GM23338 (cell line): ENCODE results near the gene CLUH. TPM values are rescaled to one million over a fixed set of nuclear protein-coding genes. Genes with fewer than 3 reads are reported as not detected.

Experiments used
- ATAC-seq: fragments of 200-7000 bp; cut with Tn5 transposase; 3 replicates; pipeline ENCODE4 v1.9.1; 2020
- DNase-seq: peaks from one replicate; pipeline ENCODE4 v3.0.0-alpha.2; 2015; ENCODE audit warnings: low spot score
- H2AFZ ChIP-seq: fragments of 200-600 bp; sonication (generic); 2 replicates; pipeline ENCODE4 v1.8.0; 2016; ENCODE audit warnings: antibody characterized with exemption, mild to moderate bottlenecking, moderate library complexity
- H3F3A ChIP-seq: fragments of 200-600 bp; sonication (generic); replicated peaks from 2 replicates; pipeline ENCODE4 v1.8.0; 2017; ENCODE audit warnings: antibody characterized with exemption, mixed run types, low read depth
- H3K27ac ChIP-seq: fragments of 200-600 bp; sonication (generic); 2 replicates; pipeline ENCODE4 v1.6.1; 2016; ENCODE audit warnings: low read depth
- H3K27me3 ChIP-seq: fragments of 200-600 bp; sonication (generic); 2 replicates; pipeline ENCODE4 v1.8.0; 2016; ENCODE audit warnings: mild to moderate bottlenecking, mixed run types, moderate library complexity; ENCODE audit not compliant: insufficient read depth
- H3K36me3 ChIP-seq: fragments of 200-600 bp; sonication (generic); 2 replicates; pipeline ENCODE4 v1.8.0; 2016; ENCODE audit warnings: mild to moderate bottlenecking; ENCODE audit not compliant: insufficient read depth
- H3K4me1 ChIP-seq: fragments of 200-600 bp; sonication (generic); 2 replicates; pipeline ENCODE4 v1.8.0; 2016; ENCODE audit warnings: mild to moderate bottlenecking, moderate library complexity; ENCODE audit not compliant: insufficient read depth
- H3K4me2 ChIP-seq: fragments of 200-600 bp; sonication (generic); 2 replicates; pipeline ENCODE4 v1.7.1; 2017; ENCODE audit warnings: mixed run types
- H3K4me3 ChIP-seq: fragments of 200-600 bp; sonication (generic); 2 replicates; pipeline ENCODE4 v1.6.1; 2016; ENCODE audit warnings: mixed run types
- H3K79me2 ChIP-seq: fragments of 200-600 bp; sonication (generic); replicated peaks from 2 replicates; pipeline ENCODE4 v1.8.0; 2017; ENCODE audit warnings: mild to moderate bottlenecking; ENCODE audit not compliant: insufficient read depth
- H3K9me2 ChIP-seq: fragments of 200-600 bp; sonication (generic); 2 replicates; pipeline ENCODE4 v1.8.0; 2017; ENCODE audit not compliant: insufficient read depth
- H4K20me1 ChIP-seq: fragments of 200-600 bp; sonication (generic); replicated peaks from 2 replicates; pipeline ENCODE4 v1.8.0; 2017; ENCODE audit warnings: mild to moderate bottlenecking; ENCODE audit not compliant: insufficient read depth
- H3K27ac Mint-ChIP-seq: 2 replicates; pipeline ENCODE4 v1.8.0; 2020; ENCODE audit warnings: inconsistent platforms, mild to moderate bottlenecking, moderate library complexity, mixed read lengths
- H3K27me3 Mint-ChIP-seq: 3 replicates; pipeline ENCODE4 v1.8.0; 2022; ENCODE audit warnings: low read depth, mild to moderate bottlenecking, moderate library complexity, mixed read lengths, inconsistent platforms; ENCODE audit not compliant: insufficient read depth, poor library complexity
- H3K36me3 Mint-ChIP-seq: 3 replicates; pipeline ENCODE4 v1.8.0; 2021; ENCODE audit warnings: low read depth, mild to moderate bottlenecking, inconsistent platforms, moderate library complexity, mixed read lengths
- H3K4me1 Mint-ChIP-seq: 3 replicates; pipeline ENCODE4 v1.8.0; 2020; ENCODE audit warnings: mild to moderate bottlenecking, inconsistent platforms, mixed read lengths
- H3K4me3 Mint-ChIP-seq: 3 replicates; pipeline ENCODE4 v1.8.0; 2021; ENCODE audit warnings: moderate library complexity, mild to moderate bottlenecking, inconsistent platforms, mixed read lengths
- H3K9me3 Mint-ChIP-seq: 3 replicates; pipeline ENCODE4 v1.8.0; 2020; ENCODE audit warnings: moderate library complexity, mild to moderate bottlenecking, inconsistent platforms, mixed read lengths
- CREB1 ChIP-seq: fragments of 250-450 bp; sonication (Bioruptor Pico); IDR thresholded peaks from 2 replicates; pipeline ENCODE4 v1.5.0; 2020; ENCODE audit warnings: low read depth, mild to moderate bottlenecking, moderate library complexity
- EZH2 ChIP-seq: fragments of 200-600 bp; sonication (generic); IDR thresholded peaks from one replicate; pipeline ENCODE4 v1.8.0; 2017; ENCODE audit warnings: antibody characterized with exemption, mild to moderate bottlenecking, low read depth; ENCODE audit not compliant: unreplicated experiment
- NANOG ChIP-seq: IDR thresholded peaks from 2 replicates; pipeline ENCODE4 v1.6.1; 2016; ENCODE audit warnings: antibody characterized with exemption, borderline replicate concordance
- POLR2AphosphoS5 ChIP-seq: IDR thresholded peaks from 2 replicates; pipeline ENCODE4 v1.6.1; 2016; ENCODE audit warnings: antibody characterized with exemption, low read depth
- REST ChIP-seq: IDR thresholded peaks from one replicate; pipeline ENCODE4 v1.6.1; 2018; ENCODE audit warnings: antibody characterized with exemption; ENCODE audit not compliant: unreplicated experiment
- polyA plus RNA-seq: library from polyadenylated mRNA; unstranded; fragments of >200 nt; fragmentation: Nextera tagmentation; extraction: Ambion mirVana; gene quantifications from 2 replicates; pipeline ENCODE4 v1.2.1, GENCODE V29; 2016
- total RNA-seq: library from RNA; depleted of rRNA; stranded (reverse); fragments of >200 nt; shearing (Covaris generic); gene quantifications from 2 replicates; pipeline ENCODE4 v1.2.3, GENCODE V29; 2014
- TF ChIP-seq, protein P1 (sequence below), 2 experiments: fragments of 200-600 bp in 1 of 2; sonication (generic) in 1 of 2; conservative IDR thresholded peaks; 2 replicates each; pipeline versions ENCODE4 v1.5.1 to v1.6.1; 2016 to 2017; ENCODE audit warnings: antibody characterized with exemption in 2 of 2, low read depth in 2 of 2, mild to moderate bottlenecking in 2 of 2, moderate library complexity in 1 of 2

CLUH gene
- total and polyA plus RNA-seq, 2 experiments from 2014 or later = 23.5 to 90.0 TPM

DNA sequence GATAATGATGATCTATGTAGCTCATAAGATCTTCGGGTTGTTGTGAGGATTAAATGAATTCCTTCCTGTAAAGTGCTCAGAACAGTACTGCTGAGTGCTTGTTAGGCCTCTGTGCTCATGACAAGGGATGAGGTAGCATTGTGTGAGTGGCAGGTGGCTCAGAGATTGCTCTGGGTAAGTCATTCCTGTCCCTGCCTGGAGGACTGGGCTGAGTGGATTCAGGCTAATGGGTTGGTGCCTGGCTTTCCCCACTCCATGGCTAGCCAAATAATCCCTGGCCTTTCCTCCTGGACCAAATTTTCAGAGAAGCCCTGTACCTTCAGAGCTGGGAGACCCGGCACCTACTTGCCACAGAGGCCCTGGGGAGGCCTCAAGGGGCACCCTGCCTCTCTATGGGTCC is 39.2 kb upstream of the CLUH start (continued):
- TF ChIP-seq, protein P1, sequence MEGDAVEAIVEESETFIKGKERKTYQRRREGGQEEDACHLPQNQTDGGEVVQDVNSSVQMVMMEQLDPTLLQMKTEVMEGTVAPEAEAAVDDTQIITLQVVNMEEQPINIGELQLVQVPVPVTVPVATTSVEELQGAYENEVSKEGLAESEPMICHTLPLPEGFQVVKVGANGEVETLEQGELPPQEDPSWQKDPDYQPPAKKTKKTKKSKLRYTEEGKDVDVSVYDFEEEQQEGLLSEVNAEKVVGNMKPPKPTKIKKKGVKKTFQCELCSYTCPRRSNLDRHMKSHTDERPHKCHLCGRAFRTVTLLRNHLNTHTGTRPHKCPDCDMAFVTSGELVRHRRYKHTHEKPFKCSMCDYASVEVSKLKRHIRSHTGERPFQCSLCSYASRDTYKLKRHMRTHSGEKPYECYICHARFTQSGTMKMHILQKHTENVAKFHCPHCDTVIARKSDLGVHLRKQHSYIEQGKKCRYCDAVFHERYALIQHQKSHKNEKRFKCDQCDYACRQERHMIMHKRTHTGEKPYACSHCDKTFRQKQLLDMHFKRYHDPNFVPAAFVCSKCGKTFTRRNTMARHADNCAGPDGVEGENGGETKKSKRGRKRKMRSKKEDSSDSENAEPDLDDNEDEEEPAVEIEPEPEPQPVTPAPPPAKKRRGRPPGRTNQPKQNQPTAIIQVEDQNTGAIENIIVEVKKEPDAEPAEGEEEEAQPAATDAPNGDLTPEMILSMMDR (conservative IDR thresholded peaks at IDR 0.05; ENCODE audit: low read depth in 2 of 2) = no peak
- no peak for TF ChIP-seq REST

DNA sequence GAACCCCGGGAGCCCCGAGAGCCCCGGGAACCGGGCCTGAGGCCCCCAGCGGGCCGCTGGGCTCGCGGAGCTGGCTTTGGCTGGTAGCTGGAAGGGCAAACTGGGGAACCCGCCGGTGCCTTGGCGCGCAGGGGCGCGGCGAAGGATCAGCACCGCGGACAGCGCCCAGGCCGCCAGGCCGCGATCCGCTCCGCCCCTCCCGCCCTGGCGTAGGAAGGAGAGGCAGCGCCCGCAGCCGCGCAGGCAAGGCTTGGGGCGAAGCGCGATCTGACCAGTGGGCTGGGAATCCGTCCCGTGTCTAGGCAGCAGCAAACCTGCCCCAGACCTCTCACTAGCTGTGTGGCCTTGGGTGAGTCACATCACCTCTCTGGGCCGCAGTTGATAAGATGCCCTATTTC is 38.2 kb upstream of the CLUH start:
- peak; percentile 94 for DNase-seq
- H2AFZ ChIP-seq = no peak overlapping the region
- peak; percentile 99 for TF ChIP-seq REST
- TF ChIP-seq EZH2 = no peak
- no peak for TF ChIP-seq POLR2AphosphoS5
- TF ChIP-seq CREB1 (CRISPR knock-in tag) = peak; percentile 37; the same call in 1 of the 2 replicates
- no peak for TF ChIP-seq NANOG
- no peak overlapping the region for H3K27ac ChIP-seq
- H3K4me2 ChIP-seq = peak overlapping the region; percentile 37; the same call in 1 of the 2 replicates
- H3K4me3 ChIP-seq = peak overlapping the region; percentile 44
- ATAC-seq = peak; percentile 90
- Mint-ChIP-seq H3K4me1 (peaks cover 25% of the 10 kb centered on the region), H3K36me3 (no peaks in the 10 kb centered on the region; the same call in 2 of the 3 replicates), H3K27ac (no peak overlapping the region), H3K27me3 (peaks cover 4% of the 10 kb centered on the region), H3K9me3 (no peaks in the 10 kb centered on the region; the same call in 2 of the 3 replicates), H3K4me3 (peak overlapping the region; percentile 54)
- H3K27me3 ChIP-seq = peaks cover 16% of the 10 kb centered on the region; the same call in 1 of the 2 replicates
- no peaks in the 10 kb centered on the region for H3K9me2 ChIP-seq
- H3K4me1 ChIP-seq = peaks cover 24% of the 10 kb centered on the region
- H3K36me3 ChIP-seq = no peaks in the 10 kb centered on the region
- no peaks in the 10 kb centered on the region; the same call in 1 of the 2 replicates for H3K79me2 ChIP-seq
- peaks cover 14% of the 10 kb centered on the region; the same call in 1 of the 2 replicates for H4K20me1 ChIP-seq
- peaks cover 19% of the 10 kb centered on the region; the same call in 1 of the 2 replicates for H3F3A ChIP-seq
